D341Med (cell line): Measurements from ENCODE around the gene PITPNC1.
"Not testable (repeated sequence)": the region's sequence is repeated elsewhere in the genome, so short reads cannot be mapped to it uniquely, and the experiment has no call there.

Experiments used
- DNase-seq: peaks from one replicate; pipeline ENCODE4 v3.0.0; 2012; ENCODE audit warnings: low spot score

The PITPNC1 gene

DNA sequence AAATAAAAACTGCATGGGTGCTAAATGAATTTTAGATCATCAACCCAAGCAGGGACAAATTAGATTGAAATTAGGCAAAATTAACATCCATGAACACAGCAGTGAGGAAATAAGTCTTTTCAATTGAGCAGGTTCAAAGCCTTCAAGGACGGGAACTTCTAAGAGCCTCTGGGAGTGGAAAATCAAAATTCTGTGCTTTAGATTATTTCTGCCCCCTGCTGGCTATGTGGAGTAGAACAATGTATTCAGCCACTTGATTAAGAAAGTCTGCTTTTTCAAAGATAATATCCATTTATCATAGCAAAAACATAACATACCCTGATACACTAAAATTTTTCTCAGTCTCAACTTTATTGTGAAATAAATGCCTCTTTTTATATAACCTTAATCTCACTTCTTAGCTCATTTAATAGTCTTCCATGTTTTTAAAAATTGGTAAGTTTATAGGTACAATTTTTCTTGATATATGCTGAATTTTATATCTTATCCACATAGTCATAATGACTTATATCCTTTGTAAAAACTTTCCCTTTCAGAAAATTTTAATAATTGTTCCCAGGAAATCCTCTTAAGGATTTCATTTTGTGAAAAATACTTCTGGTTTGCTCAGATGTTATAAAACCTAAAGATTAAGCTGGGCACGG lies 312.6 kb downstream of the PITPNC1 start:
- DNase-seq, result peak; percentile 68

- DNase-seq, result no peak
These were observed 316.7 kb downstream of the PITPNC1 start for GRCh38 chr17:67693811-67694210.

DNA sequence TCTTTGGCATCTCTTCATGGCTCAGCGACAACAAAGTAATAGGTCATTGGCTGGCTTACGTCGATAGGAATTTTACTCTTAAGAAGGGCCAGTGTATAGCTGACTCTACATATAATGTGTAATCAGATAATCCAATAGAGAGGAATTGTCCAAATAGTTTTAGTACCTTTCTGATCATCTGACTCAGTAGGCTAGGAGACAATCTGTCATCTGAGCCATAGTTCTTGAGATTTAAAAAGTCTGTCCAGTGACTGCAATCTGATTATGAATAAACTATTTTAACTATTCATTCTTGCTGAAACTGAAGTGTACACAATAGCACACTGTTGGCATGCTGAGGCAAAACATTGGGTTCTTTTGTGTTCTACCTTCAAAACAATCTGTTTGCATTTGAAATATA lies 319.3 kb downstream of the PITPNC1 start:
- DNase-seq, result no peak

- DNase-seq, result no peak
These were observed 319.9 kb downstream of the PITPNC1 start for GRCh38 chr17:67696853-67697498.

- no peak for DNase-seq
These were observed 323.1 kb downstream of the PITPNC1 start for GRCh38 chr17:67700037-67700724.

GRCh38 chr17:67700725-67701119 lies 323.6 kb downstream of the PITPNC1 start:
- DNase-seq, result no peak

GRCh38 chr17:67702861-67703260 lies 325.8 kb downstream of the PITPNC1 start:
- DNase-seq, result not testable (repeated sequence)

GRCh38 chr17:67707442-67707841 lies 330.4 kb downstream of the PITPNC1 start:
- no peak for DNase-seq

- no peak for DNase-seq
These were observed 331.3 kb downstream of the PITPNC1 start for GRCh38 chr17:67708378-67708777.

DNA sequence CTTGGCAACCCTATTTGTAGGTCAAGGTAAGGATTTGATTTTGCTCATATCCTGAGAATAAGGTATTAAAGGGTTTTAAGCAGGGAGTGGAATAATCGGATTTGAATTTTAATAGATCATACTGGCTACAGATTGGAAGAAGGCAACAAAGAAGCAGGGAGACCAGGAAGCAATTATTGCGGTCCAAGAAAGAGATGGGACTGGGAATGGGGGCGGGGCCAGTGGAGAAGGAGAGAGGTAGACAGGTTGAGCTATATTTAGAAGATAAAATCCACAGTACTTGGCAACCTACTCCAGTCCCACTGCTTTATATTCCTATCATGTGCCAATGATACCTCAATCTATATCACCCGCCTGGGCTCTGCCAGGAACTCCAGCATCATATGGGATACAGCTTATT lies 334.8 kb downstream of the PITPNC1 start:
- DNase-seq, result peak; percentile 72

GRCh38 chr17:67712375-67712774 lies 335.3 kb downstream of the PITPNC1 start:
- no peak for DNase-seq

GRCh38 chr17:67713169-67713568 lies 336.1 kb downstream of the PITPNC1 start:
- no peak for DNase-seq

DNA sequence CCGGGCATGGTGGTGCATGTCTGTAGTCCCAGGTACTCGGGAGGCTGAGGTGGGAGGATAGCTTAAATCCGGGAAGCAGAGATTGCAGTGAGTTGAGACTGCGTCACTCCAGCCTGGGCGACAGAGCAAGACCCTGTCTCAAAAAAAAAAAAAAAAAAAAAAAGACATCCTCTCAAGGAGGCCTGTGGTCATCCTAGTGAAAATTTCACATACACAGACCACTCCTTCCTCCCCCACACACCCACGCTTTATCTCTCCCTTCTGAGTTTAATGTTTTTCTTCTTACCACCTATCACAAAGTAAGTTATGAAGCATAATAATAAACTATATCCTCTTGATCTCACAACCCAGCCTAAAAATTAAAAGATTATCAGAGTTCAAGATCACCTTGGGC lies 339.3 kb downstream of the PITPNC1 start:
- DNase-seq, result no peak

- peak; percentile 30 for DNase-seq
These were observed 340.1 kb downstream of the PITPNC1 start for GRCh38 chr17:67717192-67717623.

DNA sequence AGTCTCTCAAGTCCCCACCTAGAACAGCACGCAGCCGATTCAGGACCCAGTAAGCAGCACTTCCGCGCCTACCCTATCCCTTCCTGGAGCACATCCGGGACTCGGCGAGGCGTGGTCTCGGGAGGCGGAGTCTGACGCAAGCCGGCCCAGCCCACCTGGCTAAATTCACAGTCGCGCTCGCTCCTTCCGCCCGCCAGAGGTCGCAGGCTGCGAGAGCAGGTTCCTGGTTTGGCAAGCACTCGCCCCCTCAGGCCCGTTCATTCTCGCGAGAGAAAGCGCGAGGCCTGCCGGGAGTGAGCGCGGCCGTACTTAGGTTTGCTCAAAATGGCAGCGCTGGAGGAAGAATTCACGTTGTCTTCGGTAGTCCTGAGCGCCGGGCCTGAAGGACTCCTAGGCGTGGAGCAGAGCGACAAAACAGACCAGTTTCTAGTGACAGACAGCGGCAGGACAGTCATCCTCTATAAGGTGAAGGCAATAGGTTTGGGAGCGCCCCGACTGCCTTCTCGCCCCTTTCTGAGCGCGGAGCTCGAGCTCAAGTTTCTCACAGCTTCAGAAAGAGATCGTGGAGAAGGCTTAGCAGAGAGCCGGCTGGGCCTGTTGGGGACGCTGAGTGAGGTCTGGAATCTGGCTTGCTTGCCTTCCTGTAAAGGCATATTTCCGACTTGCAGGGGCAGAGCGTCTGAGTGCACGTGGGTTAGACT lies 340.7 kb downstream of the PITPNC1 start, which contains the start of gene NOL11:
Gene NOL11 (plus strand): TSS at position 313 of the 701 bp plus-strand sequence. CDS start 12 bp downstream, at position 325.
- DNase-seq, result peak; percentile 100

DNA sequence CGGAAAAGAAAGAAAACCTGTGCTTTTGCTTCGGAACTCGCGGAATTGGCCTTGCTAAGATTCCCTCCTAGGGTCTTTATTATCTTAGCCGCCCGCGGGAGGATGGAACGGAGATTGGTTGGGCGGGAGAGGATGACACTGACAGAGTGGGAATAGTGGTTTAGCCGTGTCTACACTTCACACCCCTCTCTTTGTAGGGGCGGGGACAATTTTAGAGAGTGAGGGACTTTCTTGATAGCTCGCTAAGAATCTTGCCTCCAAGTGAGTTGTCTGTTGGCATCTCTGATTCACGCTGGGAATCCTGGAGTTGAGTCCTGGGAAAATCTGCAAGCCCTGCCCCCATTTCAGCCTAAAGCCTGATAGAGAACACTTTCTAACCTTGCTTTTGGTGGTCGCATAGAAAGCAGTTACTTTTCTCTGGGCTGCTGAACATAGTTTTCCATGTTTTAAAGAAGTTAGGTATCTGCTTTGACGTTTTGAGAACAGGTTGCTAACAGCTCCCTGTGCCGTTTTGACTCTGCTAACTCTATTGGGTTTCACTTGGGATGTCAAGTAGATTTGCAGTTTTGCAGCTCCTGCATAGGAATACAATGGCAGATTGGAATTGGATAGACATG lies 341.4 kb downstream of the PITPNC1 start:
- peak; percentile 53 for DNase-seq

- no peak for DNase-seq
These were observed 348.3 kb downstream of the PITPNC1 start for GRCh38 chr17:67725373-67725791.

DNA sequence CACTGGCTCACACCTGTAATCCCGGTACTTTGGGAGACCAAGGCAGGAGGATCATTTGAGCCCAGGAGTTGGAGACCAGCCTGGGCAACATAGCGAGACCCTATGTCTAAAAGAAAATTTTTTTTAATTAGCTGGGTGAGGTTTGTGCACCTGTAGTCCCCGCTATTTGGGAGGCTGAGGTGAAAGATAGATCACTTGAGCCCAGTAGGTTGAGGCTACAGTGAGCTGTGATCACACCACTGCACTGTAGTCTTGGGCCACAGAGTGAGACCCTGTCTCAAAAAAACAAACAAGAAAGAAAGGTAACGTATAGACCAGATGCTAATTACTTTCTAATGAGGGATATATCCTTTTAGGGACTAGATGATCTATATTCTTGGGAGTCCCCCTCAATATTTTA lies 348.7 kb downstream of the PITPNC1 start:
- no peak for DNase-seq

GRCh38 chr17:67727152-67728039 lies 350.3 kb downstream of the PITPNC1 start:
- not testable (repeated sequence) for DNase-seq

DNA sequence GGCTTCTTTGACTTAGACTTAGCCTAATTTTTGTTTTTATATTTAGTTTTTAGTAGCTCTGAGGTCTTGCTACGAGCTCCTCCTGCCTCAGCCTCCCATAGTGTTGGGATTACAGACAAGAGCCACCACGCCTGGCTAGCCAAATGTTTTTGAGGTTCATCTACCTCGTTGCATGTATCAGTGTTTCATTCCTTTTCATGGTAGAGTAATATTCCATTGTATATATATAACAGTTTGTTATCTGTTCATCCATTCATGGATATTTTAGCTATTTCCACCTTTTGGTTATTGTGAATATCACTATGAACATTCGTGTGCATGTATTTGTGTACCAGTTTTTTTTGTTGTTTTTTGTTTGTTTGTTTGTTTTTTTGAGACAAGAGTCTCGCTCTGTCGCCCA lies 352.8 kb downstream of the PITPNC1 start:
- DNase-seq, result no peak

DNA sequence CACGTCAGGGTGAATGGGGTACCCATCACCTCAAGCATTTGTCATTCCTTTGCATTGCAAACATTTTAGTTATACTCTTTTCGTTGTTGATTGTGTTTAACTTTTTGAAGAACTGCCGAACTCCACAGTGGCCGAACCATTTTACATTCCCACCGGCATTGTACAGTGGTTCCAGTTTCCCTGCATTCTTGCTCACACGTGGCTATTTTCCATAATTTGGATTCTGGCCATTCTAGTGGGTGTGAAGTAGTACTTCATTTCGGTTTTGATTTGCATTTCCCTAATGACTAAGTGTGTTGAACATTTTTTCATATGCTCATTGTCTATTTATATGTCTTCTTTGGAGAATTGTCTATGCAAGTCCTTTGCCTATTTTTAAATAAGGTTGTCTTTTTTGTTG lies 353.6 kb downstream of the PITPNC1 start:
- no peak for DNase-seq
